ENCODE results near the gene CFAP65.

DNA sequence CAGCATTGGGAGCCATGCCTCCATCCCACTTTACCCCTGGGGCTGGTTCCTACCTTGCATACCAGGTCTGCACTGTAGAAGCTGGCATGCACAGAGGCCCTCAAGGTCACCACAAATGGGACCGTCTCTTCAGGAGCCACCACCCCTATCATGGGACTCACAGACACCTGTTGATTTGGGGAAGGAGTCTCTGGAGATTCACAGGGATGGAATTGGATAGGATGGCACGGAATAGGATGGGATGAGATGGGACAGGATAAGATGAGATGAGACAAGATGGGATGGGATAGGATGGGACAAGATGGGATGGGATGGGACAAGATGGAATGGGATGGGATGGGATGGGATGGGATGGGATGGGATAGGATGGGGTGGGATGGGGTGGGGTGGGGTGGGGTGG is 32.0 kb downstream of the CFAP65 start:
- TF ChIP-seq CTCF (IDR thresholded peaks at IDR 0.05) (no peak), POLR2A (IDR thresholded peaks at IDR 0.05) (no peak), POLR2AphosphoS5 (IDR thresholded peaks at IDR 0.05) (no peak)

All from upper lobe of left lung (tissue), 4 donors.